GM10266 (cell line): ENCODE measurements around the gene GPR183.
A peak's percentile ranks its signal among the peaks of the same experiment; 100 is the strongest.

ENCODE experiments used
- DNase-seq: peaks from one replicate; pipeline ENCODE4 v3.0.0; 2012; ENCODE audit errors: extremely low spot score
- CTCF ChIP-seq: IDR thresholded peaks from 2 replicates; pipeline ENCODE4 v1.5.1; 2012; ENCODE audit warnings: mild to moderate bottlenecking, low read depth; ENCODE audit not compliant: control insufficient read depth, insufficient read depth; ENCODE audit errors: missing control alignments

GPR183 gene

GRCh38 chr13:99263126-99263785, 43.9 kb downstream of the GPR183 start:
- DNase-seq: no peak
- no peak for TF ChIP-seq CTCF

- no peak for TF ChIP-seq CTCF
Observed at GRCh38 chr13:99261059-99261458, 46.1 kb downstream of the GPR183 start.

GRCh38 chr13:99260216-99260615, 47.0 kb downstream of the GPR183 start:
- DNase-seq: no peak
- TF ChIP-seq CTCF: no peak

More at GRCh38 chr13:99261059-99261458, 46.1 kb downstream of the GPR183 start:
- no peak for DNase-seq

GRCh38 chr13:99258946-99259345, 48.3 kb downstream of the GPR183 start:
- peak; percentile 50 for DNase-seq
- TF ChIP-seq CTCF: no peak

GRCh38 chr13:99258210-99258860, 48.9 kb downstream of the GPR183 start, which contains the start of gene GPR18:
TSS of gene GPR18 (minus strand) at chr13:99258379. CDS start at chr13:99255872, 2,507 bp downstream.
- no peak for TF ChIP-seq CTCF
- DNase-seq: peak; percentile 55

GRCh38 chr13:99257291-99257690, 49.9 kb downstream of the GPR183 start:
- no peak for TF ChIP-seq CTCF
- no peak for DNase-seq

- TF ChIP-seq CTCF: no peak
- no peak for DNase-seq
Observed at GRCh38 chr13:99256709-99257108, 50.5 kb downstream of the GPR183 start.
